Glutamatergic neuron (in vitro differentiated cells): Measurements from ENCODE around the gene SLC29A3. TPM values are rescaled to one million over a fixed set of nuclear protein-coding genes. Genes with fewer than 3 reads are reported as not detected.
A peak's percentile ranks its signal among the peaks of the same experiment; 100 is the strongest.

Source experiments
- DNase-seq: peaks from one replicate; pipeline ENCODE4 v3.0.0; 2022
- H3K27ac Mint-ChIP-seq: one replicate; pipeline ENCODE4 v1.8.0; 2020; ENCODE audit warnings: mild to moderate bottlenecking, mixed read lengths, inconsistent platforms; ENCODE audit not compliant: unreplicated experiment
- H3K27me3 Mint-ChIP-seq: one replicate; pipeline ENCODE4 v1.8.0; 2020; ENCODE audit warnings: mild to moderate bottlenecking, moderate library complexity, mixed read lengths, inconsistent platforms; ENCODE audit not compliant: unreplicated experiment
- H3K36me3 Mint-ChIP-seq: one replicate; pipeline ENCODE4 v1.8.0; 2020; ENCODE audit warnings: mild to moderate bottlenecking, mixed read lengths, inconsistent platforms; ENCODE audit not compliant: unreplicated experiment
- H3K4me1 Mint-ChIP-seq: one replicate; pipeline ENCODE4 v1.8.0; 2020; ENCODE audit warnings: mild to moderate bottlenecking, low read depth, mixed read lengths, inconsistent platforms; ENCODE audit not compliant: unreplicated experiment
- H3K4me3 Mint-ChIP-seq: one replicate; pipeline ENCODE4 v1.8.0; 2020; ENCODE audit warnings: mild to moderate bottlenecking, mixed read lengths, inconsistent platforms; ENCODE audit not compliant: unreplicated experiment
- H3K9me3 Mint-ChIP-seq: one replicate; pipeline ENCODE4 v1.8.0; 2020; ENCODE audit warnings: mild to moderate bottlenecking, moderate library complexity, mixed read lengths, inconsistent platforms; ENCODE audit not compliant: unreplicated experiment
- CTCF ChIP-seq: fragments of 200-600 bp; sonication (generic); IDR thresholded peaks from one replicate; pipeline ENCODE4 v1.5.0; 2021; ENCODE audit not compliant: partially characterized antibody, unreplicated experiment
- total RNA-seq: library from RNA; stranded (reverse); fragmentation: NEBNext Ultra II Directional; extraction: Animal tissue kit (Norgen Biotek cat#: 25700); gene quantifications from one replicate; pipeline ENCODE4 v1.2.1, GENCODE V29; 2021; ENCODE audit not compliant: unreplicated experiment

The SLC29A3 gene
- total RNA-seq, 1 donor from 2014 or later, result 7.8 TPM

- peak overlapping the region; percentile 81 for H3K27ac Mint-ChIP-seq
- H3K4me1 Mint-ChIP-seq, result peaks cover 26% of the 10 kb centered on the region
- no peaks in the 10 kb centered on the region for H3K9me3 Mint-ChIP-seq
- H3K27me3 Mint-ChIP-seq, result peaks cover 2% of the 10 kb centered on the region
- H3K4me3 Mint-ChIP-seq, result peak overlapping the region; percentile 2
- TF ChIP-seq CTCF, result no peak
- H3K36me3 Mint-ChIP-seq, result no peaks in the 10 kb centered on the region
- no peak for DNase-seq
Observed at GRCh38 chr10:71344993-71345480, 26.0 kb downstream of the SLC29A3 start.

- H3K36me3 Mint-ChIP-seq, result no peaks in the 10 kb centered on the region
- H3K27me3 Mint-ChIP-seq, result peaks cover 2% of the 10 kb centered on the region
- TF ChIP-seq CTCF, result no peak
- peaks cover 26% of the 10 kb centered on the region for H3K4me1 Mint-ChIP-seq
- no peak for DNase-seq
- peak overlapping the region; percentile 81 for H3K27ac Mint-ChIP-seq
- H3K9me3 Mint-ChIP-seq, result no peaks in the 10 kb centered on the region
- peak overlapping the region; percentile 2 for H3K4me3 Mint-ChIP-seq
Observed at GRCh38 chr10:71345694-71346093, 26.6 kb downstream of the SLC29A3 start.

GRCh38 chr10:71346731-71347130 is 27.7 kb downstream of the SLC29A3 start:
- no peak for TF ChIP-seq CTCF

GRCh38 chr10:71347587-71348395 is 28.7 kb downstream of the SLC29A3 start:
- Mint-ChIP-seq H3K27ac (no peak overlapping the region), H3K4me1 (peaks cover 26% of the 10 kb centered on the region), H3K36me3 (no peaks in the 10 kb centered on the region), H3K27me3 (peaks cover 2% of the 10 kb centered on the region), H3K4me3 (no peak overlapping the region), H3K9me3 (no peaks in the 10 kb centered on the region)
- DNase-seq, result no peak
- TF ChIP-seq CTCF, result no peak

More at GRCh38 chr10:71346731-71347130, 27.7 kb downstream of the SLC29A3 start:
- no peak overlapping the region for H3K4me3 Mint-ChIP-seq
- H3K27me3 Mint-ChIP-seq, result peaks cover 2% of the 10 kb centered on the region
- no peak for DNase-seq
- H3K9me3 Mint-ChIP-seq, result no peaks in the 10 kb centered on the region
- H3K27ac Mint-ChIP-seq, result no peak overlapping the region
- H3K4me1 Mint-ChIP-seq, result peaks cover 26% of the 10 kb centered on the region
- no peaks in the 10 kb centered on the region for H3K36me3 Mint-ChIP-seq

GRCh38 chr10:71348850-71349249 is 29.8 kb downstream of the SLC29A3 start:
- Mint-ChIP-seq H3K4me1 (peaks cover 26% of the 10 kb centered on the region), H3K27ac (no peak overlapping the region), H3K4me3 (no peak overlapping the region), H3K9me3 (no peaks in the 10 kb centered on the region), H3K27me3 (peaks cover 4% of the 10 kb centered on the region), H3K36me3 (no peaks in the 10 kb centered on the region)
- TF ChIP-seq CTCF, result no peak
- DNase-seq, result no peak
